ENCODE results near the gene FAM107B.

Gene FAM107B

GRCh38 chr10:14478201-14478600, 296.5 kb downstream of the FAM107B start:
- no peak for DNase-seq

- DNase-seq: no peak
Observed at GRCh38 chr10:14477408-14477710, 297.3 kb downstream of the FAM107B start.

- no peak for DNase-seq
Observed at GRCh38 chr10:14476641-14477407, 297.9 kb downstream of the FAM107B start.

GRCh38 chr10:14476006-14476405, 298.7 kb downstream of the FAM107B start:
- no peak for DNase-seq

GRCh38 chr10:14474656-14475055, 300.0 kb downstream of the FAM107B start:
- DNase-seq: no peak

- DNase-seq: no peak
Observed at GRCh38 chr10:14470920-14471319, 303.8 kb downstream of the FAM107B start.

- no peak for DNase-seq
Observed at GRCh38 chr10:14468726-14469125, 306.0 kb downstream of the FAM107B start.

Data from activated effector memory CD4-positive, alpha-beta T cell treated with Interleukin-2 at 50 U/mL for 16 hours (primary cell).